Ascending aorta (tissue), 2 donors: ENCODE data around the gene SUCO. TPM values are rescaled to one million over a fixed set of nuclear protein-coding genes. Genes with fewer than 3 reads are reported as not detected.

Experiments used
- DNase-seq, 2 donors: peaks; one replicate each; pipeline ENCODE4 v3.0.0-alpha.2; 2019; ENCODE audit warnings: low spot score in 2 of 2
- H3K27ac ChIP-seq, 2 donors: fragments of 200-600 bp; sonication (generic); one replicate each; pipeline ENCODE4 v1.5.1; 2016 to 2017; ENCODE audit warnings: mild to moderate bottlenecking in 1 of 2
- H3K27me3 ChIP-seq: fragments of 200-600 bp; sonication (generic); one replicate; pipeline ENCODE4 v1.5.1; 2017
- H3K36me3 ChIP-seq, 2 donors: fragments of 200-600 bp; sonication (generic); one replicate each; pipeline ENCODE4 v1.5.1; 2016
- H3K4me1 ChIP-seq, 2 donors: fragments of 200-600 bp; sonication (generic); one replicate each; pipeline ENCODE4 v1.5.1; 2016 to 2017; ENCODE audit warnings: mild to moderate bottlenecking in 1 of 2
- H3K4me3 ChIP-seq, 2 donors: fragments of 200-600 bp; sonication (generic); one replicate each; pipeline ENCODE4 v1.5.1; 2016 to 2017; ENCODE audit warnings: mild to moderate bottlenecking in 1 of 2
- H3K9me3 ChIP-seq, 2 donors: fragments of 200-600 bp; sonication (generic); one replicate each; pipeline ENCODE4 v1.5.1; 2016
- CTCF ChIP-seq, 3 experiments: fragments of 200-600 bp in 2 of 3; fragments of 450-650 bp in 1 of 3; sonication (generic) in 2 of 3; IDR thresholded peaks; one replicate each; pipeline ENCODE4 v1.5.1; 2016 to 2019; ENCODE audit warnings: antibody characterized with exemption in 3 of 3, mild to moderate bottlenecking in 1 of 3, moderate library complexity in 1 of 3
- intact Hi-C: fragments of 100-400 bp; cut with DNase I; formaldehyde crosslinking; loops from one replicate; pipeline ENCODE4 v1.15.1; 2023
- total RNA-seq: library from RNA; depleted of rRNA; stranded (reverse); fragments of >200 nt; gene quantifications from one replicate; pipeline ENCODE4 v1.1.0, GENCODE V29; 2016

The SUCO gene
- total RNA-seq, 1 donor from 2014 or later, result 7.8 TPM

DNA sequence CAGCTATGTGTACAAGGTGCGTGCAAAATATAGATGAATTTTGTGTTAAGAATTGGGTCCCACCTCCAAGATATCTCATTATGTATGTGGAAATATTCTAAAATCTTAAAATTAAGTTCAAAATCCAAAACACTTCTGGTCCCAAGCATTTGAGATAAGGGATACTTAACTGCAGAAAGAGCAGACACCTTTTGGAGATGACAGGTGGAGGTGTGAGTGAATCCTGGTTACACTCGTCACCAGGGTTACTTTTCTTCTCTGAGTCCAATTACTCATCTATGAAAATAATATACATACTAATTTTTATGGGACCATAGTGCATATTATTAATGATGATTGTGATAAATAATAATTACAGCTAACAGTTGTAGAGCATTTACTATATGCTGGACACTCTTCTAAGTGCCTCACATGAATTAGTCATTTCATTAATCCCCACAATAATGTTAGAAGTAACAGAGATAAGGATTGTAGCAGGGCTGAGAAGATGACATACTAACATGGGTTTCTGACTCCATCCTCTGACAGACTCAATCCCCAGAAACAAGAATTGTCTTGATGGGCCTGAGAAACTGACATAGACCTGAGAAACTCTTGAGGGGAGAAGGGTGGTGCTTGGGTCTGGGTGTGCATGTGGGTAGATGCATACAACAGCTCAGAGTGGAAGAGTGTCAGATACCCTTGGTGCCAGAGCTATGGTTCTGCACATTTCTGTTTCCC is 117.7 kb downstream of the SUCO start:
- no peak for DNase-seq
- Histone ChIP-seq H3K36me3 (no peaks in the 10 kb centered on the region), H3K4me1 (no peaks in the 10 kb centered on the region), H3K9me3 (no peaks in the 10 kb centered on the region), H3K4me3 (no peak overlapping the region), H3K27me3 (no peaks in the 10 kb centered on the region), H3K27ac (no peak overlapping the region)
- no peak for TF ChIP-seq CTCF (IDR thresholded peaks at IDR 0.05)
- intact Hi-C loops, result no loop called here

DNA sequence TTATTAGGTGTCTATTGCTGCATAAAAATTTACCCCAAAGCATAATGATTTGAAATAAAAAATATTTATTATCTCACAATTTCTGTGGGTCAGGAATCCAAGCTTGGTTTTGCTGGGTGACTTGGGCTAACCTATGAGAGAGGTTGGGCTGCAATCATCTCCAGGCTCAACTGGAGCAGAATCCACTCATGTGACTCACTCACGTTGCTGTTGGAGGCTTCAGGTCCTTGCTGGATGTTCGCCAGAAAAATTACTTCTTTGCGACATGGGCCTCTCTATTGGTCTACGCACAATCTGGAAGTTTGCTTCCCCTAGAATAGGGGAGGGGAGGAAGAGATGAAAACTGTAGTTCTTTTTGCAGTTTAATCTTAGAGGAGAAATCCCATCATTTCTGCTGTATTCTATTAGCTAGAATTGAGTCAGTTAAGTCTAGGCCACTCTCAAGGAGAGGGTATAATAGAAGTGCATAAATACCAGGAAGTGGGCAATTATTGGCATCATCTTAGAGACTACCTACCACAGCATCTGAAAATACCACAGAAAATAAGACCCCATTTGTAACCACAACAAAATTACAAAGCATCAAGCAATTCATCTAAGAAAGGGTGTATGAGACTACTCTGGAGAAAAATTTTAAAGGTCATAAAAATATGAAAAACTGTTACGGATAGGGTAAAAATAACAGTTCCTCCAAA is 120.2 kb downstream of the SUCO start:
- DNase-seq, result no peak

DNA sequence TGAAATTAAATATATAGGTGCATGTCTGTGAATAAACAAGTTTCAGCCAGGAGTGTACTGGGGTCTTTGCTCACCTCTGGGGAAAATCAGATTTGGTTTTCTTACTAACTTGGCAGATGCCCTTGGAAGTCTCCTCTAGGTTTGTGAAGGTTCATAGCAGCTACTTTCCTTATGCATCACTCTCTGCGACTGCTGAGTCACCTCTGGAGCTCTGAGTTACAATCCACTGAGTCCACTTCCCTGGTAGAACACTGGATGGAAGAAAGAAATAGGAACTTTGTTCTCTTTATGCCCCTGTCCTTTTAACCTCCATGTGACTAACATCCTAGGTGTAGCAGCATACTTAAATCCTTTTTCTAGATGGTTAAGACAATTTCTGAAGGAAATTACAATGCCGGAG is 121.6 kb downstream of the SUCO start:
- intact Hi-C loops, result no loop called here
- Histone ChIP-seq H3K36me3 (no peaks in the 10 kb centered on the region), H3K27ac (no peak overlapping the region), H3K4me1 (no peaks in the 10 kb centered on the region), H3K9me3 (no peaks in the 10 kb centered on the region), H3K27me3 (no peaks in the 10 kb centered on the region), H3K4me3 (no peak overlapping the region)
- TF ChIP-seq CTCF (IDR thresholded peaks at IDR 0.05), result no peak
- DNase-seq, result no peak

More for the DNA sequence above, 120.2 kb downstream of the SUCO start:
- Histone ChIP-seq H3K4me1 (no peaks in the 10 kb centered on the region), H3K27ac (no peak overlapping the region), H3K36me3 (no peaks in the 10 kb centered on the region), H3K9me3 (no peaks in the 10 kb centered on the region), H3K27me3 (no peaks in the 10 kb centered on the region), H3K4me3 (no peak overlapping the region)
- TF ChIP-seq CTCF (IDR thresholded peaks at IDR 0.05), result no peak
- intact Hi-C loops, result no loop called here

- H3K27ac ChIP-seq, result no peak overlapping the region
- no peaks in the 10 kb centered on the region for H3K36me3 ChIP-seq
- intact Hi-C loops, result no loop called here
- H3K9me3 ChIP-seq, result no peaks in the 10 kb centered on the region
- H3K4me3 ChIP-seq, result no peak overlapping the region
- no peaks in the 10 kb centered on the region for H3K27me3 ChIP-seq
- no peak for TF ChIP-seq CTCF (IDR thresholded peaks at IDR 0.05)
- no peak for DNase-seq
- H3K4me1 ChIP-seq, result no peaks in the 10 kb centered on the region
Measured at GRCh38 chr1:172656576-172656975, 123.6 kb downstream of the SUCO start.

GRCh38 chr1:172657586-172657985 is 124.6 kb downstream of the SUCO start:
- intact Hi-C loops, result no loop called here
- H3K4me3 ChIP-seq, result no peak overlapping the region
- H3K36me3 ChIP-seq, result no peaks in the 10 kb centered on the region
- H3K27me3 ChIP-seq, result no peaks in the 10 kb centered on the region
- TF ChIP-seq CTCF (IDR thresholded peaks at IDR 0.05), result no peak
- H3K4me1 ChIP-seq, result no peaks in the 10 kb centered on the region
- no peaks in the 10 kb centered on the region for H3K9me3 ChIP-seq
- no peak for DNase-seq
- H3K27ac ChIP-seq, result no peak overlapping the region
